Small intestine (tissue), 7 donors: Measurements from ENCODE around the gene MDN1. TPM values are rescaled to one million over a fixed set of nuclear protein-coding genes. Genes with fewer than 3 reads are reported as not detected.
A peak's percentile ranks its signal among the peaks of the same experiment; 100 is the strongest.
"Not testable (repeated sequence)": the region's sequence is repeated elsewhere in the genome, so short reads cannot be mapped to it uniquely, and the experiment has no call there.

Source experiments
- DNase-seq, 2 donors: peaks; one replicate each; pipeline versions ENCODE4 v3.0.0 to v3.0.0-alpha.2; 2013
- FAIRE-seq: peaks from 2 replicates; lab custom pipeline; 2012; peaks lifted over from hg19 to GRCh38; lab: Jason Lieb, UNC
- H3K27ac ChIP-seq, 3 donors: one replicate each; pipeline ENCODE4 v1.5.1; 2013; ENCODE audit warnings: low read length in 2 of 3, mild to moderate bottlenecking in 2 of 3, control low read depth in 1 of 3, inconsistent platforms in 1 of 3, low read depth in 1 of 3, moderate library complexity in 1 of 3
- H3K27me3 ChIP-seq, 3 donors: one replicate each; pipeline ENCODE4 v1.6.1; 2013; ENCODE audit warnings: low read length in 3 of 3, inconsistent platforms in 1 of 3; ENCODE audit not compliant: control insufficient read depth in 3 of 3, insufficient read depth in 3 of 3
- H3K36me3 ChIP-seq, 3 donors: one replicate each; pipeline ENCODE4 v1.6.1; 2013; ENCODE audit warnings: low read length in 3 of 3, inconsistent platforms in 1 of 3, low read depth in 1 of 3, mild to moderate bottlenecking in 1 of 3, moderate library complexity in 1 of 3; ENCODE audit not compliant: control insufficient read depth in 3 of 3, insufficient read depth in 2 of 3
- H3K4me1 ChIP-seq, 3 donors: one replicate each; pipeline ENCODE4 v1.6.1; 2013; ENCODE audit warnings: low read length in 2 of 3, inconsistent platforms in 1 of 3, low read depth in 1 of 3, mild to moderate bottlenecking in 1 of 3, moderate library complexity in 1 of 3; ENCODE audit not compliant: control insufficient read depth in 3 of 3, insufficient read depth in 2 of 3
- H3K4me3 ChIP-seq, 3 donors: one replicate each; pipeline ENCODE4 v1.5.1; 2013; ENCODE audit warnings: low read length in 3 of 3, control low read depth in 1 of 3, inconsistent platforms in 1 of 3, low read depth in 1 of 3, mild to moderate bottlenecking in 1 of 3, moderate library complexity in 1 of 3
- H3K9me3 ChIP-seq, 2 donors: one replicate each; pipeline ENCODE4 v1.6.1; 2013; ENCODE audit warnings: low read depth in 1 of 2, low read length in 1 of 2; ENCODE audit not compliant: control insufficient read depth in 2 of 2, insufficient read depth in 1 of 2
- WGBS, 3 donors: extraction: QIAGEN DNeasy Blood & Tissue Kit; methylation state at CpG; one replicate each; pipeline ENCODE4 v1.1.7; 2013; 5-methylcytosine and 5-hydroxymethylcytosine counted together
- polyA plus RNA-seq, 4 donors: library from polyadenylated mRNA; stranded (reverse) in 3 of 4; unstranded in 1 of 4; fragments of 200-250 nt in 3 of 4; fragments of 120-200 nt in 1 of 4; gene quantifications; one replicate each; pipeline versions ENCODE4 v1.2.1 to v1.2.3, GENCODE V29; 2013
- donor health status: healthy with polysubstance abuse.
- donor health status: control.
- donor health status: control.
- donor health status: Bipolar disorder and iron deficiency.
- donor health status: healthy.

The MDN1 gene
- polyA plus RNA-seq, 4 donors, result 8.6 to 24.0 (median 15.3) TPM

DNA sequence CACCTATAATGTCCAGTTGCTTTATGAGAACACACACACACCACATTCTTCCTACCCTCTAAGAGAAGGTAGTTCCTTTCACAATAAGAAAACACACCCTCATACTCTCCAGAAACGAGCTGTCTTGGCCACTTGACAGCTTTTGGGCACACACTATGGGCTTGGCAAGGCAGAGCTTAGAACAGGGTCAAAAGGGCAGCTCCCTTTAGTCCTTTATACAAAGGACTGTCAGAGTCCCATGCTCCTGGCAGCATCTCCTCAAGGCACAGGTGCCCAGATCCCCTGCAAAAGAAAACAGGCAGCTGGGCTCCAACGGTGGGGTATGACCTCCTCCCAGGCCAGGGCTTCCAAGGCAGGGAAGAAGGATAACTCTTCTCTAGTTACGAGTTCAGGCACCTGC lies 176.2 kb downstream of the MDN1 start:
- peak in 1 of 2 donors; percentile 9 for DNase-seq
- Histone ChIP-seq H3K4me1 (peaks cover 0 to 4% (median 0%) of the 10 kb centered on the region in 3 donors), H3K9me3 (no peaks in the 10 kb centered on the region), H3K4me3 (no peak overlapping the region), H3K27me3 (no peaks in the 10 kb centered on the region), H3K36me3 (peaks cover 10 to 16% (median 10%) of the 10 kb centered on the region in 3 donors), H3K27ac (no peak overlapping the region)
- no peak for FAIRE-seq
- 47 to 60% (median 55%) methylated on average over 3 of the region's 3 CpGs for WGBS, 3 donors

DNA sequence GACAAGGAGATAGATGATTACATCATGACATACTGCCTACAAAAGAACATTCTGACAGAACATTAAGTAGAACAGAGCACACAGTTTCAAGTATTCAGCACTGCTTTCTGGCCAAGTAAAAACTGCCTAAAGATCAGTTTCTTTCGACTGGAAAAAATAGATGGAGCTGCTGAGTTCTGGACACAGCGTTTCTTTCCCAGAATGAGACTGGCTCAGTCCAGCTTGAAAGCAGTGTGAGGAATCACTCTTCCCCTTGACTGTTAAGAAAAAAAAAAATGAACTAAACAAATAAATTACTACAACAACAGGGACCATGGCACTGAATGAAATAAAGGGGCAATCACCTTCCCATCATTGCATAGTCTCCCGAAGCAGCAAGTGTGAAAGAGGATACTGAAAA lies 176.6 kb downstream of the MDN1 start:
- DNase-seq, result no peak
- Histone ChIP-seq H3K27me3 (no peaks in the 10 kb centered on the region), H3K9me3 (no peaks in the 10 kb centered on the region), H3K36me3 (peaks cover 10 to 15% (median 10%) of the 10 kb centered on the region in 3 donors), H3K4me1 (peaks cover 0 to 4% (median under 1%) of the 10 kb centered on the region in 3 donors), H3K27ac (no peak overlapping the region), H3K4me3 (no peak overlapping the region)
- WGBS, 3 donors, result 78 to 93% (median 88%) methylated on average over 3 of the region's 3 CpGs
- FAIRE-seq, result no peak

DNA sequence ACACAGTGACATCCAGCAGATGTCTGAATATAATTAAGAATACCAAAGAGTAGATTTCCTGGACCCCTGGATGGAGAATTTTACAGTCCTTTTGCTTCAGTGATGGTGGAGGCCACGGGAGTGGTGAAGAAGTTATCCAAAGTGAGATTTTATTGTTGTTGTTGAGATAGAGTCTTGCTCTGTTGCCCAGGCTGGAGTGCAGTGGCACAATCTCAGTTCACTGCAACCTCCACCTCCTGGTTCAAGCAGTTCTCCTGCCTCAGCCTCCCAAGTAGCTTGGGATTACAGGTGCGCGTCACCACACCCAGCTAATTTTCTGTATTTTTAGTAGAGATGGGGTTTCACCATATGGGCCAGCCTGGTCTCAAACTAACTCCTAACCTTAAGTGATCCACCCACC lies 178.0 kb downstream of the MDN1 start:
- DNase-seq, H3K9me3 ChIP-seq, FAIRE-seq, H3K4me1 ChIP-seq, H3K27me3 ChIP-seq, H3K27ac ChIP-seq, H3K36me3 ChIP-seq, H3K4me3 ChIP-seq: not testable (repeated sequence)
- WGBS, 3 donors, result 96 to 98% (median 97%) methylated on average over 3 of the region's 3 CpGs

DNA sequence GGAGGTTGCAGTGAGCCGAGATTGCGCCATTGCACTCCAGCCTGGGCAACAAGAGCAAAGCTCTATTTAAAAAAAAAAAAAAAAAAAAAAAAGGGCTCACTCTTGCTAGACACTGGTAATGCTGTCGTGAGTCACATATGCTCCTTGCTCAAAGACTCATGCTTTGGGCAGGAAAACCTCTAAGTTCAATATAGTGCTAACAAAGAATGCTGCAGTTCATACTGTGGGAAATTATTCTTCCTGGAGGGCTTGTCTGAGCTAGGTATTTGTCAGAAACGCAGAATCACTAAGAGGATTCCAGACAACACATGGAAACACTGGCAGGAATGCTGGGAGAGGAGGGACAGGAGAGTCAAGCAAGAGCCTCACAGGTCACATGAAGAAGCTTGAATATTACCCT lies 178.8 kb downstream of the MDN1 start:
- Histone ChIP-seq H3K27me3 (no peaks in the 10 kb centered on the region), H3K36me3 (peaks cover 0 to 13% (median 4%) of the 10 kb centered on the region in 3 donors), H3K9me3 (no peaks in the 10 kb centered on the region), H3K4me1 (peaks cover 0 to 6% (median 4%) of the 10 kb centered on the region in 3 donors), H3K4me3 (no peak overlapping the region), H3K27ac (no peak overlapping the region)
- no peak for FAIRE-seq
- WGBS, 3 donors, result 90 to 97% (median 91%) methylated on average over 4 of the region's 4 CpGs
- no peak for DNase-seq

DNA sequence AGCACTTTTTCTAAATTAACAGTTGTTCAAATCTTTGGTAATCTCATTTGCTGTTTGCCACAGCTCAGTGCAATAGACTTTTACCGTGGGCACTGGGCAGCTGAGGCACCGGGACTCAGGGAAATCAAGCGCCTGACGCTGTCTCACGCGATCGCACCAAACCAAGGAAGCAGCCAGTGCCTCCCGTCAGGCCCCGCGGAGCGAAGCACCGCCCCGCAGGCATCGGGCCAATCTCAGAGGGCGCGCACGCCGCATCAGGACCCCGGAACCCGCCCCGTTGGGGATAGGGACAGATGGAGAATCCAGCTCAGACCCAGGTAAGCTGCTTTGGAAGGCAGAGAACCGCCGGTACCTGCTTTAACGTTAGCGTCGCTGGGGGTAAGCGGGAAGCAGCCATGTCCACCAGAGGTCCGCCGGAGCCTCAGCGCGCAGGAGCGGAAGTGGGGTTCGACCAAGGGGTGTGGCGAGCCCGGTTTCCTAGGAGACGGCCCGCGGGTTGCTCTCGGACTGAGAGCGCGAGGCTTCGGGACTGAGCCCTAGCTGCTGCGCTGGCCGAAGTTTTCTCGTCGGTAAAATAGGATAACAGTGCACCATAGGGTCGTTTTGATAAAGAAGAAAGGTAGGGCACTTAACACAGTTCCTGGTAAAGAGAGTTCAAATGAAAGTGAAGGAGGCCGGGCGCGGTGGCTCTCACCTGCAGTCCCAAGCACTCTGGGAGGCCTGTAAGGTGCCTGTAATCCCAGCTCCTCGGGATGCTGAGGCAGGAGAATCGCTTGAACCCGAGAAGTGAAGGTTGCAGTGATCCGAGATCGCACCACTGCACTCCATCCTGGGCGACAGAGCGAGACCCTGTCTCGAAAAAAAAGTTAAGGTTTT lies 181.0 kb downstream of the MDN1 start, which contains the start of gene LYRM2:
Gene LYRM2, minus strand, starts transcription at position 428 of the 876 bp plus-strand sequence. Its CDS starts 31 bp downstream, at position 397.
- peak within 1 kb of the TSS; percentile 84 to 98 (median 89) for H3K27ac ChIP-seq
- FAIRE-seq, result no peak
- H3K36me3 ChIP-seq, result peaks cover 0 to 9% (median 8%) of the 10 kb centered on the region in 3 donors
- peak; percentile 92 to 97 for DNase-seq
- WGBS, 3 donors, result 1 to 3% (median 3%) methylated on average over 58 of the region's 58 CpGs
- no peaks in the 10 kb centered on the region for H3K27me3 ChIP-seq
- peaks cover 0 to 6% (median 4%) of the 10 kb centered on the region in 3 donors for H3K4me1 ChIP-seq
- no peaks in the 10 kb centered on the region for H3K9me3 ChIP-seq
- H3K4me3 ChIP-seq, result peak within 1 kb of the TSS; percentile 65 to 75 (median 69)

DNA sequence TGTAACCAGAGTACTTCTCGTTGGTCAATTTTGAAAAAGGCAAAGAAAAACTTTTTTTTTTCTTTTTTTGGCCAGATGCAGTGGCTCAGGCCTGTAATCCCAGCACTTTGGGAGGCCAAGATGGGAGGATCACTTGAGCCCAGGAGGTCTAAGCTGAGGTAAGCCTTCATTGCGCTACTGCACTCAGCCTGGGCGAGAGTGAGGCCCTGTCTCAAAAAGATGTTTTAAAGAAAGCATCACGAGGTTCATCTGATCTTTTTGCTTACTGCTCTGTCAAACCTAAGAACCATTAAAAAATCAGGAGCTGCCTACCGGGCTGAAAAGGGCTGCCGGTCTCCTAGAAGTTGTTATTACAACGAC lies 181.7 kb downstream of the MDN1 start:
- peaks cover 0 to 6% (median 5%) of the 10 kb centered on the region in 3 donors for H3K36me3 ChIP-seq
- FAIRE-seq (no peak), DNase-seq (no peak)
- H3K4me3 ChIP-seq, result peak overlapping the region; percentile 41 to 75 (median 65)
- H3K27ac ChIP-seq, result peak overlapping the region; percentile 84 to 98 (median 89)
- H3K4me1 ChIP-seq, result peaks cover 0 to 6% (median 4%) of the 10 kb centered on the region in 3 donors
- H3K9me3 ChIP-seq, result no peaks in the 10 kb centered on the region
- WGBS, 3 donors, result 5 to 16% (median 7%) methylated on average over 7 of the region's 7 CpGs
- H3K27me3 ChIP-seq, result no peaks in the 10 kb centered on the region

DNA sequence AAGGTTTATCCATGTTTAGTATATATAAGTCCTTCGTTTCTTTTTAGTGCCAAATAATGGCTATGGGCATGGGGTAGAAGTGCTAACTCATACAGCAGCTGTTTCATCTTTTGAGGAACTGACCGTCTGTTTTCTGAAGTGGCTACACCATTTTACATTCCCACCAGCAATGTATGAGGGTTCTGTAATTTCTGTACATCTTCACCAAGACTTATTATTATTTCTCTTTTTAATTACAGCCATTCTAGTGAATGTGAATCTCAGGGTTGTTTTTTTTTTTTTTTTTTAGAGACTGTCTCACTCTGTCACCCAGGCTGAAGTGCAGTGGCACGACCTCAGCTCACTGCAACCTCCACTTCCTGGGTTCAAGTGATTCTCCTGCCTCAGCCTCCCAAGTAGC lies 183.2 kb downstream of the MDN1 start:
- not testable (repeated sequence) for H3K9me3 ChIP-seq, H3K36me3 ChIP-seq, H3K4me3 ChIP-seq, H3K4me1 ChIP-seq, DNase-seq, H3K27ac ChIP-seq, H3K27me3 ChIP-seq, FAIRE-seq
- 96 to 98% (median 97%) methylated on average over 3 of the region's 3 CpGs for WGBS, 3 donors

DNA sequence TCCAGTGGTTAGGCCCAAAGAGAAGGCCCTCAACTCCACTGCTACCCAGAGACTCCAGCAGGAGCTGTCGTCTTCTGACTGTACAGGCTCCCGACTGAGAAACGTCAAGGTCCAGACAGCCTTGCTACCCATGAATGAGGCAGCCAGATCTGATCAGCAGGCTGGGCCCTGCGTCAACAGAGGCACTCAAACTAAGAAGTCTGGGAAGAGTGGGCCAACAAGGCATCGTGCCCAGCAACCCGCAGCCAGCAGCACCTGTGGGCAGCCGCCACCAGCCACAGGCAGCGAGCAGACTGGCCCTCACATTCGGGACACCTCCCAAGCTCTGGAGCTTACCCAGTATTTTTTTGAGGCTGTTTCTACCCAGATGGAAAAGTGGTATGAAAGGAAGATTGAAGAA lies 189.1 kb downstream of the MDN1 start:
- FAIRE-seq (no peak), DNase-seq (no peak)
- Histone ChIP-seq H3K4me1 (no peaks in the 10 kb centered on the region), H3K27me3 (no peaks in the 10 kb centered on the region), H3K4me3 (no peak overlapping the region), H3K36me3 (peaks cover 0 to 13% (median 2%) of the 10 kb centered on the region in 3 donors), H3K9me3 (no peaks in the 10 kb centered on the region), H3K27ac (no peak overlapping the region)
- 83 to 93% (median 93%) methylated on average over 9 of the region's 9 CpGs for WGBS, 3 donors
